ENCODE results near the gene CYLD.

Gene CYLD

DNA sequence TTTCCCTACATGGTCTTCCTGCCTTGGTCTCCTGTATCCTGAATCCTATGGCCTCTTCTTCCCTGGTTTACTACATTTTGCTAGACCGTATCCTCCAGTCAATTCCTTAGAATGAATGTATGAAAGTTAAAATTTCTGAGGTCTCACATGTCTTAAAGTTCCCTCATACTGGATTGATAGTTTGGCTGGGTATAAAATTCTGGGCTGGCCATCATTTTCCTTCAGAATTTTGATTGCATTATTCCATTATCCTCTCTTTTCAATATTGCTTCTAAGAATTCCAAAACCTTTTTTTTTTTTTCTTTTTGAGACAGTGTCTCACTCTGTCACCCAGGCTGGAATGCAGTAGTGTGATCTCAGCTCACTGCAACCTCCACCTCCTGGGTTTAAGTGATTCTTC is 37.6 kb upstream of the CYLD start:
- FAIRE-seq (no peak), DNase-seq (ENCODE audit: insufficient read length, low spot score) (no peak)
- no peak for TF ChIP-seq POLR2A (IDR thresholded peaks at IDR 0.05; ENCODE audit: low read depth, low read length)

DNA sequence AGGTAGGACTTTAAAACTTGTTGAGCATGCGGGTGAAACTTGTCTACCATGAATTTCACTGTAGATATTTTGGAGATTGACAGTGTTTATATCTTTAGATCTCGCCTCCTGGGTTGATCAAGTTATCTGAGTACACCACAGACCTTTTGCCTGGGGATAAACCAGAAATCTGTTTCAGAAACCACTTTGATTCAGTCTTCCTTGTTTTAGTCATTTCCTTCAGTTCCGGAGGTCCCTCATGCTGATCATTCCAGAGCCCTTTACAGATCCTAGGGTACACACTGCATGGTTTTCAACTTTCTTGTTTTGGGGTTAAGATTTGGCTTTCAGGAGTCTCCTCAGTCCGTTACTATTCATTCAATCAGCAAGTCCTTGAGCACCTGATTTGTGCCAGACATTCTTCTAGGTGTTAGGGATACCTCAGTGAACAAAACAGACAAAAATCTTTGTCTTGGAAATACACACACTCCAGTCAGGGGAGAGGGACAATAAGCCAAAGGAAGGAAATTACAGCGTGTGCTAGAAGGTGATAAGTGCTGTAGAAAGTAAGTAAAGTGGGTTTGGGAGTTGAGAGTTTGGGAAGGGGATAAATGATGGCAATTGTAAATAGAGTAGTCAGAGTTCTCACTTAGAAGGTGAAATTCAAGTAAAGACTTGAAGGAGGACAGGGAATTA is 36.3 kb upstream of the CYLD start:
- no peak for TF ChIP-seq POLR2A (IDR thresholded peaks at IDR 0.05; ENCODE audit: low read depth, low read length)
- DNase-seq (ENCODE audit: insufficient read length, low spot score) (no peak), FAIRE-seq (no peak)

- TF ChIP-seq POLR2A (IDR thresholded peaks at IDR 0.05; ENCODE audit: low read depth, low read length) = no peak
- DNase-seq (ENCODE audit: insufficient read length, low spot score) = no peak
- no peak for FAIRE-seq
Measured at GRCh38 chr16:50706250-50706649, 35.6 kb upstream of the CYLD start.

- DNase-seq (ENCODE audit: insufficient read length, low spot score) = no peak
- no peak for TF ChIP-seq POLR2A (IDR thresholded peaks at IDR 0.05; ENCODE audit: low read depth, low read length)
- no peak for FAIRE-seq
Measured at GRCh38 chr16:50708373-50709060, 33.4 kb upstream of the CYLD start.

GRCh38 chr16:50709061-50709684 is 32.7 kb upstream of the CYLD start:
- no peak for TF ChIP-seq POLR2A (IDR thresholded peaks at IDR 0.05; ENCODE audit: low read depth, low read length)
- DNase-seq (ENCODE audit: insufficient read length, low spot score) (no peak), FAIRE-seq (no peak)

- TF ChIP-seq POLR2A (IDR thresholded peaks at IDR 0.05; ENCODE audit: low read depth, low read length) = no peak
- FAIRE-seq (no peak), DNase-seq (ENCODE audit: insufficient read length, low spot score) (no peak)
Measured at GRCh38 chr16:50709980-50710379, 31.9 kb upstream of the CYLD start.

GRCh38 chr16:50711040-50711439 is 30.8 kb upstream of the CYLD start:
- no peak for FAIRE-seq
- TF ChIP-seq POLR2A (IDR thresholded peaks at IDR 0.05; ENCODE audit: low read depth, low read length) = no peak
- no peak for DNase-seq (ENCODE audit: insufficient read length, low spot score)

DNA sequence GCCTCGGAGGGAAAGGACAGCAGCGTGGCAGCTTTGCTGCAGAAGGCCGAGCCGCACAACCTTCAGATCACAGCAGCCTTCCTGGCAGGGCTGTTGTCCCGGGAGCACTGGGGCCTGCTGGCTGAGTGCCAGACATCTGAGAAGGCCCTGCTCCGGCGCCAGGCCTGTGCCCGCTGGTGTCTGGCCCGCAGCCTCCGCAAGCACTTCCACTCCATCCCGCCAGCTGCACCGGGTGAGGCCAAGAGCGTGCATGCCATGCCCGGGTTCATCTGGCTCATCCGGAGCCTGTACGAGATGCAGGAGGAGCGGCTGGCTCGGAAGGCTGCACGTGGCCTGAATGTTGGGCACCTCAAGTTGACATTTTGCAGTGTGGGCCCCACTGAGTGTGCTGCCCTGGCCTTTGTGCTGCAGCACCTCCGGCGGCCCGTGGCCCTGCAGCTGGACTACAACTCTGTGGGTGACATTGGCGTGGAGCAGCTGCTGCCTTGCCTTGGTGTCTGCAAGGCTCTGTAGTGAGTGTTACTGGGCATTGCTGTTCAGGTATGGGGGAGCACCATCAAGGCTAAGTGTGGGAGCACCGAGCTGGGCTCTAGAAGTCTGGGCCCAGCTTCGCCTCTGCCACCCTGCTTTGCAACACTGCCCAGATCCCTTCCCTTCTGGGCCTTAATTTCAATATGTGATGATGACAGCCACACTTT is 29.9 kb upstream of the CYLD start:
- DNase-seq (ENCODE audit: insufficient read length, low spot score) = no peak
- no peak for FAIRE-seq

GRCh38 chr16:50712560-50712898 is 29.4 kb upstream of the CYLD start:
- FAIRE-seq (no peak), DNase-seq (ENCODE audit: insufficient read length, low spot score) (no peak)
- no peak for TF ChIP-seq POLR2A (IDR thresholded peaks at IDR 0.05; ENCODE audit: low read depth, low read length)

More for the DNA sequence above, 29.9 kb upstream of the CYLD start:
- TF ChIP-seq POLR2A (IDR thresholded peaks at IDR 0.05; ENCODE audit: low read depth, low read length) = no peak

- no peak for FAIRE-seq
- no peak for DNase-seq (ENCODE audit: insufficient read length, low spot score)
- TF ChIP-seq POLR2A (IDR thresholded peaks at IDR 0.05; ENCODE audit: low read depth, low read length) = no peak
Measured at GRCh38 chr16:50712956-50713355, 28.9 kb upstream of the CYLD start.

- TF ChIP-seq POLR2A (IDR thresholded peaks at IDR 0.05; ENCODE audit: low read depth, low read length) = no peak
- FAIRE-seq = no peak
Measured at GRCh38 chr16:50717091-50717490, 24.8 kb upstream of the CYLD start.

GRCh38 chr16:50717494-50717893 is 24.4 kb upstream of the CYLD start:
- TF ChIP-seq POLR2A (IDR thresholded peaks at IDR 0.05; ENCODE audit: low read depth, low read length) = no peak
- DNase-seq (ENCODE audit: insufficient read length, low spot score) (no peak), FAIRE-seq (no peak)

More at GRCh38 chr16:50717091-50717490, 24.8 kb upstream of the CYLD start:
- DNase-seq (ENCODE audit: insufficient read length, low spot score) = no peak

GRCh38 chr16:50718061-50718760 is 23.7 kb upstream of the CYLD start:
- no peak for TF ChIP-seq POLR2A (IDR thresholded peaks at IDR 0.05; ENCODE audit: low read depth, low read length)
- DNase-seq (ENCODE audit: insufficient read length, low spot score) (no peak), FAIRE-seq (no peak)

Measured in H54 (cell line).